Ishikawa (cell line): Measurements from ENCODE around the gene RTN4R.

ENCODE experiments used
- CEBPB ChIP-seq: IDR thresholded peaks from 2 replicates; pipeline ENCODE4 v1.6.1; 2012
- CREB1 ChIP-seq: IDR thresholded peaks from 2 replicates; pipeline ENCODE4 v1.6.1; 2012; ENCODE audit warnings: low read depth
- EGR1 ChIP-seq: IDR thresholded peaks from 2 replicates; pipeline ENCODE4 v1.6.1; 2012
- EP300 ChIP-seq: IDR thresholded peaks from 2 replicates; pipeline ENCODE4 v1.6.1; 2012; ENCODE audit warnings: borderline replicate concordance
- FOXM1 ChIP-seq: IDR thresholded peaks from 2 replicates; pipeline ENCODE4 v1.6.1; 2012; ENCODE audit warnings: low read depth, borderline replicate concordance
- MAX ChIP-seq: IDR thresholded peaks from 2 replicates; pipeline ENCODE4 v1.6.1; 2012
- NFIC ChIP-seq: IDR thresholded peaks from 2 replicates; pipeline ENCODE4 v1.6.1; 2012
- RAD21 ChIP-seq: IDR thresholded peaks from 2 replicates; pipeline ENCODE4 v1.6.1; 2012; ENCODE audit warnings: low read depth
- REST ChIP-seq: IDR thresholded peaks from 2 replicates; pipeline ENCODE4 v1.6.1; 2012; ENCODE audit warnings: low read depth, mild to moderate bottlenecking
- TAF1 ChIP-seq: IDR thresholded peaks from 2 replicates; pipeline ENCODE4 v1.6.1; 2012; ENCODE audit warnings: low read depth, mild to moderate bottlenecking
- TCF12 ChIP-seq: IDR thresholded peaks from 2 replicates; pipeline ENCODE4 v1.6.1; 2012; ENCODE audit warnings: low read depth
- TEAD4 ChIP-seq: IDR thresholded peaks from 2 replicates; pipeline ENCODE4 v1.6.1; 2012
- USF1 ChIP-seq: IDR thresholded peaks from 2 replicates; pipeline ENCODE4 v1.6.1; 2012
- YY1 ChIP-seq: IDR thresholded peaks from 2 replicates; pipeline ENCODE4 v1.6.1; 2012; ENCODE audit warnings: low read depth

- TF ChIP-seq EGR1 (no peak), YY1 (no peak), TAF1 (no peak), CEBPB (no peak), TCF12 (no peak), REST (no peak), CREB1 (no peak), NFIC (no peak), FOXM1 (no peak), EP300 (no peak), RAD21 (no peak), USF1 (no peak), MAX (no peak), TEAD4 (no peak)
Observed at GRCh38 chr22:20244250-20244648, 23.9 kb downstream of the RTN4R start.
